OCI-LY1 (cell line): ENCODE data around the gene FHIT.

ENCODE experiments used
- CTCF ChIP-seq: fragments of 200-600 bp; sonication (generic), shearing (Covaris generic); IDR thresholded peaks from 2 replicates; pipeline ENCODE4 v1.5.1; 2017; ENCODE audit warnings: mild to moderate bottlenecking, antibody characterized with exemption, low read length, moderate library complexity, mixed read lengths
- EZH2 ChIP-seq: fragments of 200-600 bp; sonication (generic), shearing (Covaris generic); IDR thresholded peaks from 2 replicates; pipeline ENCODE4 v1.8.0; 2017; ENCODE audit warnings: borderline replicate concordance, mixed run types, mild to moderate bottlenecking, antibody characterized with exemption, low read length, moderate library complexity, mixed read lengths

- TF ChIP-seq CTCF (no peak), EZH2 (no peak)
Measured at GRCh38 chr3:61277411-61277810, 26.2 kb upstream of the FHIT start.
